H9 (cell line): ENCODE results near the gene ARHGAP8. TPM values are rescaled to one million over a fixed set of nuclear protein-coding genes. Genes with fewer than 3 reads are reported as not detected.

ENCODE experiments used
- DNase-seq: peaks from one replicate; pipeline ENCODE4 v3.0.0-alpha.2; 2017
- H2AFZ ChIP-seq: one replicate; pipeline ENCODE4 v1.6.1; 2013; ENCODE audit warnings: mild to moderate bottlenecking, low read length, control low read depth, moderate library complexity
- H2AK5ac ChIP-seq: 2 replicates; pipeline ENCODE4 v1.6.1; 2013; ENCODE audit warnings: low read length, control low read depth, mixed read lengths; ENCODE audit not compliant: insufficient read length
- H2BK120ac ChIP-seq: one replicate; pipeline ENCODE4 v1.6.1; 2013; ENCODE audit warnings: low read depth, mild to moderate bottlenecking, low read length, control low read depth, inconsistent platforms; ENCODE audit not compliant: poor library complexity, severe bottlenecking
- H2BK12ac ChIP-seq: 2 replicates; pipeline ENCODE4 v1.6.1; 2013; ENCODE audit warnings: low read length, control low read depth, mixed read lengths, low read depth; ENCODE audit not compliant: insufficient read length
- H2BK15ac ChIP-seq: 2 replicates; pipeline ENCODE4 v1.6.1; 2013; ENCODE audit warnings: low read depth, low read length, control low read depth
- H2BK20ac ChIP-seq: one replicate; pipeline ENCODE4 v1.6.1; 2013; ENCODE audit warnings: low read depth, mild to moderate bottlenecking, low read length, control low read depth, inconsistent platforms; ENCODE audit not compliant: poor library complexity, severe bottlenecking
- H2BK5ac ChIP-seq: 2 replicates; pipeline ENCODE4 v1.6.1; 2013; ENCODE audit warnings: low read length, control low read depth, mixed read lengths; ENCODE audit not compliant: insufficient read length
- H3K14ac ChIP-seq: 2 replicates; pipeline ENCODE4 v1.6.1; 2013; ENCODE audit warnings: low read length, control low read depth; ENCODE audit not compliant: insufficient read depth
- H3K18ac ChIP-seq: 2 replicates; pipeline ENCODE4 v1.6.1; 2013; ENCODE audit warnings: low read depth, mild to moderate bottlenecking, mixed read lengths, low read length, control low read depth; ENCODE audit not compliant: insufficient read length
- H3K23ac ChIP-seq: 2 replicates; pipeline ENCODE4 v1.6.1; 2013; ENCODE audit warnings: low read length, control low read depth, mixed read lengths, low read depth; ENCODE audit not compliant: insufficient read length
- H3K23me2 ChIP-seq: 2 replicates; pipeline ENCODE4 v1.6.1; 2013; ENCODE audit warnings: low read depth, mild to moderate bottlenecking, mixed read lengths, low read length, control low read depth; ENCODE audit not compliant: insufficient read length, poor library complexity, severe bottlenecking
- H3K27ac ChIP-seq: 2 replicates; pipeline ENCODE4 v1.5.1; 2013; ENCODE audit warnings: low read length, control low read depth, mixed read lengths, low read depth; ENCODE audit not compliant: insufficient read length
- H3K27me3 ChIP-seq: 2 replicates; pipeline ENCODE4 v1.6.1; 2013; ENCODE audit warnings: low read length, control low read depth, inconsistent platforms; ENCODE audit not compliant: insufficient read depth
- H3K4ac ChIP-seq: 2 replicates; pipeline ENCODE4 v1.6.1; 2013; ENCODE audit warnings: low read depth, mild to moderate bottlenecking, control low read depth, inconsistent platforms, low read length, moderate library complexity
- H3K4me1 ChIP-seq: 2 replicates; pipeline ENCODE4 v1.6.1; 2013; ENCODE audit warnings: low read length, control low read depth, inconsistent platforms; ENCODE audit not compliant: insufficient read depth
- H3K4me2 ChIP-seq: 2 replicates; pipeline ENCODE4 v1.6.1; 2013; ENCODE audit warnings: low read length, control low read depth, mixed read lengths; ENCODE audit not compliant: insufficient read length, insufficient read depth
- H3K56ac ChIP-seq: 2 replicates; pipeline ENCODE4 v1.6.1; 2013; ENCODE audit warnings: low read depth, mild to moderate bottlenecking, mixed read lengths, low read length, control low read depth; ENCODE audit not compliant: insufficient read length
- H3K79me1 ChIP-seq: 2 replicates; pipeline ENCODE4 v1.6.1; 2013; ENCODE audit warnings: low read depth, mild to moderate bottlenecking, moderate library complexity, low read length, control low read depth, inconsistent platforms; ENCODE audit not compliant: insufficient read depth, poor library complexity, severe bottlenecking
- H3K79me2 ChIP-seq: 2 replicates; pipeline ENCODE4 v1.6.1; 2013; ENCODE audit warnings: low read length, control low read depth, inconsistent platforms; ENCODE audit not compliant: insufficient read depth
- H3K9ac ChIP-seq: 2 replicates; pipeline ENCODE4 v1.6.1; 2013; ENCODE audit warnings: low read length, control low read depth, mixed read lengths; ENCODE audit not compliant: insufficient read length; ENCODE audit errors: extremely low read depth
- H3K9me3 ChIP-seq: one replicate; pipeline ENCODE4 v1.6.1; 2013; ENCODE audit warnings: low read depth, low read length, inconsistent platforms; ENCODE audit not compliant: control insufficient read depth
- H3T11ph ChIP-seq: one replicate; pipeline ENCODE4 v1.6.1; 2013; ENCODE audit warnings: mild to moderate bottlenecking, low read length, control low read depth, inconsistent platforms
- H4K20me1 ChIP-seq: one replicate; pipeline ENCODE4 v1.6.1; 2013; ENCODE audit not compliant: control insufficient read depth, insufficient read length, insufficient read depth
- H4K5ac ChIP-seq: 2 replicates; pipeline ENCODE4 v1.6.1; 2013; ENCODE audit warnings: low read depth, mild to moderate bottlenecking, mixed read lengths, low read length, control low read depth; ENCODE audit not compliant: insufficient read length
- H4K8ac ChIP-seq: replicated peaks from 2 replicates; pipeline ENCODE4 v1.6.1; 2013; ENCODE audit warnings: low read length, control low read depth, mixed read lengths, low read depth; ENCODE audit not compliant: insufficient read length
- H4K91ac ChIP-seq: 2 replicates; pipeline ENCODE4 v1.6.1; 2013; ENCODE audit warnings: low read depth, mild to moderate bottlenecking, moderate library complexity, mixed read lengths, low read length, control low read depth; ENCODE audit not compliant: insufficient read length
- H3K27ac Mint-ChIP-seq, 3 experiments: 2 replicates in 2 of 3; 3 replicates in 1 of 3; pipeline ENCODE4 v1.8.0; 2020 to 2021; ENCODE audit warnings: mixed read lengths in 3 of 3, mild to moderate bottlenecking in 1 of 3, moderate library complexity in 1 of 3
- H3K27me3 Mint-ChIP-seq: 2 replicates; pipeline ENCODE4 v1.8.0; 2021; ENCODE audit warnings: low read depth, mild to moderate bottlenecking, moderate library complexity, mixed read lengths
- H3K36me3 Mint-ChIP-seq, 3 experiments: 2 replicates in 2 of 3; 3 replicates in 1 of 3; pipeline ENCODE4 v1.8.0; 2020 to 2021; ENCODE audit warnings: low read depth in 3 of 3, mixed read lengths in 3 of 3; ENCODE audit not compliant: insufficient read depth in 1 of 3
- H3K4me1 Mint-ChIP-seq, 2 experiments: 2 replicates each; pipeline ENCODE4 v1.8.0; 2020; ENCODE audit warnings: mixed read lengths in 2 of 2
- H3K4me3 Mint-ChIP-seq, 2 experiments: 2 replicates in 1 of 2; 3 replicates in 1 of 2; pipeline ENCODE4 v1.8.0; 2020 to 2021; ENCODE audit warnings: mild to moderate bottlenecking in 2 of 2, mixed read lengths in 2 of 2, moderate library complexity in 1 of 2
- H3K9me3 Mint-ChIP-seq, 2 experiments: 2 replicates in 1 of 2; 3 replicates in 1 of 2; pipeline ENCODE4 v1.8.0; 2020; ENCODE audit warnings: mild to moderate bottlenecking in 2 of 2, mixed read lengths in 2 of 2, moderate library complexity in 1 of 2
- WGBS: extraction: QIAGEN DNeasy Blood & Tissue Kit; methylation state at CpG from one replicate; pipeline ENCODE4 v1.1.7; 2013; ENCODE audit warnings: missing lambda C conversion rate, low lambda C conversion rate, mixed read lengths; ENCODE audit not compliant: insufficient read length; ENCODE audit errors: extremely low coverage; 5-methylcytosine and 5-hydroxymethylcytosine counted together
- total RNA-seq: library from RNA; stranded (reverse); gene quantifications from 2 replicates; pipeline ENCODE4 v1.2.1, GENCODE V29; 2021
- TF ChIP-seq, protein P1 (sequence below): fragments of 200-600 bp; sonication (generic); conservative IDR thresholded peaks from 3 replicates; pipeline ENCODE4 v1.8.0; 2021; ENCODE audit warnings: antibody characterized with exemption, mild to moderate bottlenecking

ARHGAP8 gene
- total RNA-seq, 1 experiment from 2014 or later = 35.4 TPM

DNA sequence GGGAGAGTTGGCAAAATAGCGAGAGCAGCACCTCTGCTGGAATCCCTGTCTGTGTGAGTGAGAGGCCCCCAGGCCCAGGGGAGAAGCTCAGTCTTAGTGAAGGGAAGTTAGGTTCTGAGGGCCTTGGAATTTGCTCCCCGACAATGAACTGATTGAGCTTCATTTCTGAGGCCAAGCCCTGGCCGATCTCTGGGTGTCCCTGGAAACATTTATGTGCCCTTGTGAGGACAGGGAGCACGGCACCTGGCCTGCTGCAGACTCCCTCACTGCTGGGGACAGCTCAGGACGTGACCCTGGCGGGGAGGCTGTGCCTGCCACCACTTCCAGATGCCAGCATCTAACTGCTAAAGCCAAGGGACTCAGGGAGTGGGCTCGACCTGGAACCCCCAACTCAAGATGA is 52.0 kb downstream of the ARHGAP8 start:
- Histone ChIP-seq H3K79me2 (no peaks in the 10 kb centered on the region), H4K20me1 (no peaks in the 10 kb centered on the region), H2BK5ac (no peak overlapping the region), H4K8ac (no peak overlapping the region), H3K27me3 (no peaks in the 10 kb centered on the region), H3K27ac (no peak overlapping the region), H3K4me1 (peaks cover 10% of the 10 kb centered on the region; the same call in 1 of the 2 replicates), H2BK20ac (no peak overlapping the region), H3T11ph (no peak overlapping the region), H3K56ac (no peak overlapping the region), H3K79me1 (no peaks in the 10 kb centered on the region), H2AK5ac (no peak overlapping the region), H2AFZ (no peak overlapping the region), H3K18ac (no peak overlapping the region), H2BK120ac (no peak overlapping the region), H2BK15ac (no peak overlapping the region), H2BK12ac (no peak overlapping the region), H3K9ac (no peak overlapping the region), H3K23me2 (no peaks in the 10 kb centered on the region), H3K23ac (no peak overlapping the region), H3K9me3 (no peaks in the 10 kb centered on the region), H4K5ac (no peak overlapping the region), H4K91ac (no peak overlapping the region), H3K4me2 (no peak overlapping the region), H3K14ac (no peak overlapping the region), H3K4ac (no peak overlapping the region)
- Mint-ChIP-seq H3K27ac (peak overlapping the region in 1 of 3 experiments; percentile 79; a peak in 2 of 7 replicates), H3K9me3 (no peaks in the 10 kb centered on the region), H3K27me3 (no peaks in the 10 kb centered on the region), H3K4me3 (no peak overlapping the region), H3K4me1 (peaks cover 27 to 34% of the 10 kb centered on the region in 2 experiments), H3K36me3 (peaks cover 4 to 16% (median 5%) of the 10 kb centered on the region in 3 experiments; a peak in 6 of 7 replicates)
- TF ChIP-seq, protein P1, sequence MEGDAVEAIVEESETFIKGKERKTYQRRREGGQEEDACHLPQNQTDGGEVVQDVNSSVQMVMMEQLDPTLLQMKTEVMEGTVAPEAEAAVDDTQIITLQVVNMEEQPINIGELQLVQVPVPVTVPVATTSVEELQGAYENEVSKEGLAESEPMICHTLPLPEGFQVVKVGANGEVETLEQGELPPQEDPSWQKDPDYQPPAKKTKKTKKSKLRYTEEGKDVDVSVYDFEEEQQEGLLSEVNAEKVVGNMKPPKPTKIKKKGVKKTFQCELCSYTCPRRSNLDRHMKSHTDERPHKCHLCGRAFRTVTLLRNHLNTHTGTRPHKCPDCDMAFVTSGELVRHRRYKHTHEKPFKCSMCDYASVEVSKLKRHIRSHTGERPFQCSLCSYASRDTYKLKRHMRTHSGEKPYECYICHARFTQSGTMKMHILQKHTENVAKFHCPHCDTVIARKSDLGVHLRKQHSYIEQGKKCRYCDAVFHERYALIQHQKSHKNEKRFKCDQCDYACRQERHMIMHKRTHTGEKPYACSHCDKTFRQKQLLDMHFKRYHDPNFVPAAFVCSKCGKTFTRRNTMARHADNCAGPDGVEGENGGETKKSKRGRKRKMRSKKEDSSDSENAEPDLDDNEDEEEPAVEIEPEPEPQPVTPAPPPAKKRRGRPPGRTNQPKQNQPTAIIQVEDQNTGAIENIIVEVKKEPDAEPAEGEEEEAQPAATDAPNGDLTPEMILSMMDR = no peak
- no peak for DNase-seq
- no CpG with 5 or more reads among the region's 7 CpGs for WGBS
